Fibroblast of lung (primary cell): ENCODE data around the gene EXOC2. TPM values are rescaled to one million over a fixed set of nuclear protein-coding genes. Genes with fewer than 3 reads are reported as not detected.
A peak's percentile ranks its signal among the peaks of the same experiment; 100 is the strongest.

ENCODE experiments used
- DNase-seq, 2 donors: peaks; one replicate each; pipeline versions ENCODE4 v3.0.0 to v3.0.0-alpha.2; 2010; ENCODE audit warnings: low read depth in 2 of 2
- H2AFZ ChIP-seq: 2 replicates; pipeline ENCODE4 v1.5.1; 2012; ENCODE audit warnings: low read length, control low read depth, inconsistent platforms
- H3K27ac ChIP-seq: 2 replicates; pipeline ENCODE4 v1.5.1; 2011; ENCODE audit warnings: low read length, control low read depth; ENCODE audit not compliant: insufficient read depth
- H3K27me3 ChIP-seq: 2 replicates; pipeline ENCODE4 v1.5.1; 2011; ENCODE audit warnings: mild to moderate bottlenecking, low read length; ENCODE audit not compliant: control insufficient read depth, insufficient read depth
- H3K36me3 ChIP-seq: 2 replicates; pipeline ENCODE4 v1.5.1; 2011; ENCODE audit warnings: low read length; ENCODE audit not compliant: control insufficient read depth, insufficient read depth
- H3K4me1 ChIP-seq: 2 replicates; pipeline ENCODE4 v1.5.1; 2011; ENCODE audit warnings: low read length; ENCODE audit not compliant: control insufficient read depth, insufficient read depth; ENCODE audit errors: extremely low read depth
- H3K4me2 ChIP-seq: 2 replicates; pipeline ENCODE4 v1.5.1; 2011; ENCODE audit warnings: low read length, control low read depth; ENCODE audit not compliant: insufficient read depth; ENCODE audit errors: extremely low read depth
- H3K4me3 ChIP-seq, 4 experiments: fragments of 200-600 bp in 1 of 4; sonication (generic) in 1 of 4; replicated peaks in 1 of 4; 2 replicates each; pipeline ENCODE4 v1.5.1; 2011 to 2016; ENCODE audit warnings: low read length in 4 of 4, low read depth in 3 of 4, mild to moderate bottlenecking in 3 of 4, control low read depth in 2 of 4, inconsistent platforms in 1 of 4, mixed read lengths in 1 of 4; ENCODE audit not compliant: insufficient read depth in 1 of 4; ENCODE audit errors: control extremely low read depth in 1 of 4
- H3K79me2 ChIP-seq: 2 replicates; pipeline ENCODE4 v1.5.1; 2012; ENCODE audit warnings: mild to moderate bottlenecking, low read length, inconsistent platforms; ENCODE audit not compliant: control insufficient read depth, insufficient read depth
- H3K9ac ChIP-seq: 2 replicates; pipeline ENCODE4 v1.5.1; 2011; ENCODE audit warnings: mild to moderate bottlenecking, low read length, control low read depth; ENCODE audit not compliant: insufficient read depth
- H3K9me3 ChIP-seq: 2 replicates; pipeline ENCODE4 v1.5.1; 2012; ENCODE audit warnings: low read depth, low read length; ENCODE audit not compliant: control insufficient read depth, insufficient read depth
- H4K20me1 ChIP-seq: 2 replicates; pipeline ENCODE4 v1.5.1; 2011; ENCODE audit warnings: low read length; ENCODE audit not compliant: control insufficient read depth, insufficient read depth; ENCODE audit errors: extremely low read depth
- EZH2 ChIP-seq: IDR thresholded peaks from 2 replicates; pipeline ENCODE4 v1.5.1; 2012; ENCODE audit warnings: low read length, control low read depth, mild to moderate bottlenecking; ENCODE audit errors: missing control alignments
- polyA plus RNA-seq, 2 donors: library from polyadenylated mRNA; depleted of rRNA in 1 of 2; stranded (reverse) in 1 of 2; unstranded in 1 of 2; fragments of >200 nt; gene quantifications; 2 replicates each; pipeline ENCODE4 v1.2.1, GENCODE V29; 2011 to 2012; ENCODE audit warnings: missing spikeins in 1 of 2
- total RNA-seq: library from RNA; depleted of rRNA; stranded (reverse); fragments of >200 nt; gene quantifications from 2 replicates; pipeline ENCODE4 v1.2.1, GENCODE V29; 2014
- TF ChIP-seq, protein P1 (sequence below), 2 donors: IDR thresholded peaks in 1 of 2; conservative IDR thresholded peaks in 1 of 2; 1 replicate in 1 of 2; 2 replicates in 1 of 2; pipeline ENCODE4 v1.5.1; 2011 to 2012; ENCODE audit warnings: low read length in 2 of 2, control low read depth in 1 of 2, inconsistent platforms in 1 of 2, low read depth in 1 of 2, mild to moderate bottlenecking in 1 of 2

EXOC2 gene
- total and polyA plus RNA-seq, 2 donors (not counting 1 experiment from before 2014, with no cell fraction given): 19.7 to 42.3 TPM

DNA sequence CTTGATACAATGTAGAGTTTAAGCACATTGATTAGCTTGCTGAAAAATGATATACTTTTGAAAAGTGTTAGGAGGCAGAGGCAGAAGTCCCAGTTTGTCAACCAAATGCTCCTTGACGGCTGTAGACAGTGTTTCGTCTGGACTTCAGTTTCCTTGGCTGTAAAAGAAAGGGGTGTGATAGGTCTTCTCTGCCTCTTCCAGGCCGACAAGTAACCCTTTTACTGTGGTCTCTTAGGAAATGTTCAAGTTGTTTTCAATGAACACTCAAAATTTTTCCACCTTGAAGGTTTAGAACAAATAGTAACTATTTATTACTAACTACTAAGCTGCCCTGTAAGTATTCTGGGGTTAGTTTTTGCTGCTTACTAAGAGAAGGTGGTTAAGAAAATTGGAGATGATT, 179.0 kb downstream of the EXOC2 start:
- H3K36me3 ChIP-seq: no peaks in the 10 kb centered on the region
- DNase-seq: no peak
- no peak overlapping the region for H3K4me3 ChIP-seq
- no peak overlapping the region for H2AFZ ChIP-seq
- no peaks in the 10 kb centered on the region for H3K4me1 ChIP-seq
- no peak overlapping the region for H3K9ac ChIP-seq
- TF ChIP-seq, protein P1, sequence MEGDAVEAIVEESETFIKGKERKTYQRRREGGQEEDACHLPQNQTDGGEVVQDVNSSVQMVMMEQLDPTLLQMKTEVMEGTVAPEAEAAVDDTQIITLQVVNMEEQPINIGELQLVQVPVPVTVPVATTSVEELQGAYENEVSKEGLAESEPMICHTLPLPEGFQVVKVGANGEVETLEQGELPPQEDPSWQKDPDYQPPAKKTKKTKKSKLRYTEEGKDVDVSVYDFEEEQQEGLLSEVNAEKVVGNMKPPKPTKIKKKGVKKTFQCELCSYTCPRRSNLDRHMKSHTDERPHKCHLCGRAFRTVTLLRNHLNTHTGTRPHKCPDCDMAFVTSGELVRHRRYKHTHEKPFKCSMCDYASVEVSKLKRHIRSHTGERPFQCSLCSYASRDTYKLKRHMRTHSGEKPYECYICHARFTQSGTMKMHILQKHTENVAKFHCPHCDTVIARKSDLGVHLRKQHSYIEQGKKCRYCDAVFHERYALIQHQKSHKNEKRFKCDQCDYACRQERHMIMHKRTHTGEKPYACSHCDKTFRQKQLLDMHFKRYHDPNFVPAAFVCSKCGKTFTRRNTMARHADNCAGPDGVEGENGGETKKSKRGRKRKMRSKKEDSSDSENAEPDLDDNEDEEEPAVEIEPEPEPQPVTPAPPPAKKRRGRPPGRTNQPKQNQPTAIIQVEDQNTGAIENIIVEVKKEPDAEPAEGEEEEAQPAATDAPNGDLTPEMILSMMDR (conservative IDR thresholded peaks at IDR 0.05 in 1 of 2, IDR thresholded peaks at IDR 0.05 in 1 of 2; ENCODE audit: low read depth in 1 of 2, low read length in 2 of 2): no peak
- no peak for TF ChIP-seq EZH2
- H3K9me3 ChIP-seq: no peaks in the 10 kb centered on the region
- no peaks in the 10 kb centered on the region for H4K20me1 ChIP-seq
- no peak overlapping the region for H3K27ac ChIP-seq
- H3K27me3 ChIP-seq: no peaks in the 10 kb centered on the region
- no peaks in the 10 kb centered on the region for H3K79me2 ChIP-seq
- no peak overlapping the region for H3K4me2 ChIP-seq

DNA sequence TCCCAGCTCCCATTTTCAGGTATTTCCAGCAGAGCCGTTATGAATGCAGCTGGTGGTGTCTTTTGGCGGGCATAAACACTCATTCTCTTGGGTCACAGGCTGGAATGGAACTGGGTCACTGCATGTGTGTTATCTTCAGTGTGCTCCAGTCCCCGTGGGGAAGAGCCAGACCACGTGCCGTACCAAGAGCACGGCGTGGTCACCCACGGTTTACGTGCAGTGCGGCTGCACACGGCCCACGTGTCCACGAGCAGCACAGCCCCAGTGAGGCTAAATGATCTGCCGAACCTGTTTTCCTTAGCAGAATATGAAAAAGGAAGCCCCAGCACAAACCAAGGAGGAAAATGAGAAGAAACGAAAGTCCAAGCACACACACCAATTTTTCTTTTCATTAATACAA, 179.9 kb downstream of the EXOC2 start:
- TF ChIP-seq, protein P1 (conservative IDR thresholded peaks at IDR 0.05 in 1 of 2, IDR thresholded peaks at IDR 0.05 in 1 of 2; ENCODE audit: low read depth in 1 of 2, low read length in 2 of 2): no peak
- no peak for TF ChIP-seq EZH2
- no peaks in the 10 kb centered on the region for H3K9me3 ChIP-seq
- H3K4me1 ChIP-seq: no peaks in the 10 kb centered on the region

DNA sequence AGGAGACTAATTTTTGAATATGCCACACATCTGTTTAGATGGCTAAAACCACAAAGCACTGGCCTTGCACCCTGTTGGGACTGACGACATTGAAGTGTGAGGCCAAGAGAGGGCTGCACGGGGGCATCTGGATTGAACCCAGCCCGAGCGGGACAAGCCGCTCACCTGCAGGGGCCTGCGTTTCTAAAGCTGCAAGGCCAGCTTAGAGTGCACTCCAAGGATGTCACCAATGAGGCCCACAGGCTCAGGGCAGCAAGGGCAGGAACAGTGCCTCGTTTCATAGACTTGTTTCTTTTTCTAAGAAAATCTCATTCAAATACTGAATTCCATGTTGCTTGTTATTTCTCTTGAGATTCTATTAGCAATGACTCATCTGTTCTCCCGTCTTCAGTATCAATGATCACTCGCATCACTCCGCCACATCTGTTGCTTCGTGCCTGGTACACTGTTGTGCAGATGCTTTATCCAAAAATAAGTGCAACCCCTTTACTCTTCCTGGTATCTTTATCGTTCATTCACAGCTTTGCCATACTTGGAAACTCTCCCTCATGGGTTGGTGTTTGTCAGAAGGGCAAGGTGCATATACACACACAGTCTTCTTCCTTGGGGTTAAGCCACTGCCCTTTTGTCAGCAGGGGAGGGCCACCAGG, 181.3 kb downstream of the EXOC2 start:
- H3K9me3 ChIP-seq: no peaks in the 10 kb centered on the region
- H3K27me3 ChIP-seq: no peaks in the 10 kb centered on the region
- H3K36me3 ChIP-seq: no peaks in the 10 kb centered on the region
- TF ChIP-seq, protein P1 (conservative IDR thresholded peaks at IDR 0.05 in 1 of 2, IDR thresholded peaks at IDR 0.05 in 1 of 2; ENCODE audit: low read depth in 1 of 2, low read length in 2 of 2): no peak
- no peak for TF ChIP-seq EZH2
- peak; percentile 3 to 33 for DNase-seq
- H3K4me1 ChIP-seq: no peaks in the 10 kb centered on the region
- no peak overlapping the region for H3K9ac ChIP-seq
- H3K27ac ChIP-seq: no peak overlapping the region
- no peaks in the 10 kb centered on the region for H3K79me2 ChIP-seq
- H4K20me1 ChIP-seq: no peaks in the 10 kb centered on the region
- no peak overlapping the region for H3K4me2 ChIP-seq
- no peak overlapping the region for H3K4me3 ChIP-seq
- H2AFZ ChIP-seq: no peak overlapping the region

More for the DNA sequence above, 179.9 kb downstream of the EXOC2 start:
- Histone ChIP-seq H2AFZ (no peak overlapping the region), H3K36me3 (no peaks in the 10 kb centered on the region), H3K4me3 (no peak overlapping the region), H3K27me3 (no peaks in the 10 kb centered on the region), H3K9ac (no peak overlapping the region), H4K20me1 (no peaks in the 10 kb centered on the region), H3K4me2 (no peak overlapping the region), H3K79me2 (no peaks in the 10 kb centered on the region), H3K27ac (no peak overlapping the region)
- DNase-seq: no peak
